NCI-H446 (cell line): ENCODE measurements around the gene LITAFD.
"Not testable (repeated sequence)": the region's sequence is repeated elsewhere in the genome, so short reads cannot be mapped to it uniquely, and the experiment has no call there.

ENCODE experiments used
- DNase-seq, 2 experiments: peaks; one replicate each; lab custom pipeline; 2025; lab: John Stamatoyannopoulos, UW

Gene LITAFD

DNA sequence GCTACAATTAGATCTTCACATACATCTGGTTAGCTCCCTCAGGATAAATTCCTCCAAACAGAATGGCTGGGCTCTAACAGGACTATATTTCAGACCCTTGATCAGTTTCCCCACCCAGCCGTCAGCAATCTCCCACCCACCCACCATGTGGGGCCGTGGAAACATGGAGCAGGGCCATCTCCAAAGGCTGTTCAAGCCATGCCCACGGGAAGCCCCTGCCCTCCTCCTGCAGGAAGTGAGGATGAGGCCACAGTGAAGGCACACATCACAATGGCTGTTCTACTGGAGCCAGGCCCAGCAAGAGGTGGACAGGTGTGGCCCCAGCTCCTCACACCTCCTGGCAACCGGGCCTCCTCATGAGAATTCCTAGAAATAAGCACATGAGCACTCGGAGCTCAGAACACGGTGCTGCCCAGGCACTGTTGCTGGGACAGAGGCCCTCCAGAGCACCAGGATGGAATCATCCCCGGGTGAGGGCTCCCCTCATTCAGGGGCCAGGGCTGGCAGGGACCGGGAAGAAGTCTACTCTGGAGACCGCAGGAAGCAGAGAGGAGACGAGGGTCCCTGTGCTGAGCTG lies at the start of gene LITAFD:
TSS of gene LITAFD (plus strand) at position 311 of the 577 bp plus-strand sequence. CDS start 2,005 bp downstream, outside the sequence.
- DNase-seq, result no peak

GRCh38 chr16:8832717-8833105 lies 49.4 kb upstream of the LITAFD start:
- no peak for DNase-seq

- not testable (repeated sequence) for DNase-seq
Measured at GRCh38 chr16:8836797-8837196, 45.4 kb upstream of the LITAFD start.

- not testable (repeated sequence) for DNase-seq
Measured at GRCh38 chr16:8837594-8837993, 44.6 kb upstream of the LITAFD start.

DNA sequence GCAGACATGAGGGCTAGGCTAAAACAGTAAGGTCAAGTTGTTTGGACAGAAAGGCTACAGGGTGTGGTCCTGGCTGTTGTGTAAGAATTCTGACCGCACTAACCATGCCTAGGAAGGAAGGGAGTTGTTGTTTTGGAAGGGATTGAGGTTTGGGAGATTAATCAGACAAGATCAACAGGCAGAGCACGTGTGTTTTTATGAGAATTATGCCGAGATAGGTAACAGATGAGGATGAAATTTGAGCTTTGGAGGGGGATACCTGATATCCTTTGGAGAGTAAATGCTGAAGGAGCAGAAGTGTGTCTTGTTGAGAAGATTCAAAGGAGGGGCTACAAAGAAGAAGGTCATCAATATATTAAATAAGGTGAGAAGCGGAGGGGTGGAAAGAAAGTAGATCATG lies 40.1 kb upstream of the LITAFD start:
- DNase-seq, result not testable (repeated sequence)

DNA sequence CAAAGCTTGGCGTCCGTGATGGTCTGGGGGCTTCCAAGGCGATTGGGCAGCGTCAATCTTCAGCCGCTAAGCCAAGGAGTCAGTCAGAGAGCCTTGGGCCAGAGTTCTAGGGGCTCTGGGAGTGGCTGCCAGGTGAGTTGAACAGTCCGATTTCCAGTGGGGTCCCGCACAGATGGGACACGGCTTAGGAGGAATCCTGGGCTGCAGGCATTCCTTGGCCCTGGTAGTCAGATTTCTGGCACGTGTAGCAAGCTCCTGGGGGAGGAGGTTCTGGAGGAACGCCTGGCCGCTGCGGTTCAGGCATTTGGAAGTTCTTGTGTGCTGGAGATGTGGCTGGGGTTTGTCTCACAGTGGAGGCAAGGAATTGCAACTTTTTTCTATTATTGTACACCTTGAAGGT lies 38.9 kb upstream of the LITAFD start:
- not testable (repeated sequence) for DNase-seq

GRCh38 chr16:8845699-8846298 lies 36.4 kb upstream of the LITAFD start:
- no peak for DNase-seq

- no peak for DNase-seq
Measured at GRCh38 chr16:8846401-8846932, 35.7 kb upstream of the LITAFD start.

- DNase-seq, result no peak
Measured at GRCh38 chr16:8847145-8847544, 35.0 kb upstream of the LITAFD start.

- no peak for DNase-seq
Measured at GRCh38 chr16:8847623-8848022, 34.5 kb upstream of the LITAFD start.

DNA sequence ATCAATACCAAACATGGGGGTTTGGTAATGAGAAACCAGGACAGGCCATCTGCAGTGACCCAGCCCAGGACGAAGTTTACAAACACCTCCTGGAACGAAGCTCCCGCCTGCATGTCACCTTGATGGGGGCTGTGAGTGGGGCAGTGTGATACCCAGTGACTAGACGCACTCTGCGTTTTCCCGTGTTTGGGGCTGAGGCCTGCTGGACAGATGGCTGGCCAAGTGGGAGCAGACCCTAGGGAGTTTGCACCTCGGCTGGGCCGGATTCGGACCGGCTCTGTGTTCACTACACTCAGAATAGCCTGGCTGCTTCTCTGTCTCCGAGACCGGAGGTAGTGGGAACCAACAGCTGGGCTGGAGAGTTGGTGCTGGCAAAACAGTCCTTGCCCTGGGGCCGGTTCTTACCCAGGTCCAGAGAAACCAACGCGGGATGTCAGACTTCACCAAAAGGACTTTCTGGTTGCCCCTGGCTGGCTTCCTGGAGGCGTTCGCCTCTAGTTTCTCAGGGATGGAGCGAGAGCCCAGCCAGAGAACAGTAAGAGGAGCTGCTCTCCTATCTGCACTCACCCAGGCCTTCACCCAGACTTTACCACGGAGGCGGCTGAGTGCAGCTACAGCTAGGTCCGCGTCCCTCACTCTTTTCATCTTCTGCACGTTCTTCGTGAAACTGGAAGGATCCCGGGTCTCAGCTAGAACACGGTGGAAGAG lies 33.8 kb upstream of the LITAFD start:
- no peak for DNase-seq

DNA sequence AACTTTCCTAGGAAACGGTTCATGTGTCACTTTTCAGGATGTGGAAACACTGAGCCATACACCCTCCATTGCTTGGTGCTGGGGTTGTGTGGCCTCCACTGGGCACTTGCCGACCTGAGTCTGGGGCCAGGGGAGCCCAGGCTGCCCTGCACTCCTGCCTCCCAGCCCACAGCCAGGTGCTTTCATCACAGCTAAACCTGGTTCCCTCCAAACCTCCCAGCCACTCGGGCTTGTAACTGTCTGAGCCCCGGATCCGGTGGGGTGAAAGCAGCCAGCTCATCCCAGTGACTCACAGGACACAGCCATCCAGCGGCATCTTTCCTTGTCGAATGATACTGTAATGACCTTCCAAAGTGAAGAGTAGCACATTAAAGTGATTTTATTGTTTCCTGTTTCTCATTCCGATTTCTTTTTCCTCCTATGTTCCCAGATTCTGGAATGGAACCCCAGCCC lies 33.2 kb upstream of the LITAFD start:
- no peak for DNase-seq

GRCh38 chr16:8849411-8850011 lies 32.6 kb upstream of the LITAFD start:
- no peak for DNase-seq

GRCh38 chr16:8850279-8850885 lies 31.8 kb upstream of the LITAFD start:
- DNase-seq, result no peak

DNA sequence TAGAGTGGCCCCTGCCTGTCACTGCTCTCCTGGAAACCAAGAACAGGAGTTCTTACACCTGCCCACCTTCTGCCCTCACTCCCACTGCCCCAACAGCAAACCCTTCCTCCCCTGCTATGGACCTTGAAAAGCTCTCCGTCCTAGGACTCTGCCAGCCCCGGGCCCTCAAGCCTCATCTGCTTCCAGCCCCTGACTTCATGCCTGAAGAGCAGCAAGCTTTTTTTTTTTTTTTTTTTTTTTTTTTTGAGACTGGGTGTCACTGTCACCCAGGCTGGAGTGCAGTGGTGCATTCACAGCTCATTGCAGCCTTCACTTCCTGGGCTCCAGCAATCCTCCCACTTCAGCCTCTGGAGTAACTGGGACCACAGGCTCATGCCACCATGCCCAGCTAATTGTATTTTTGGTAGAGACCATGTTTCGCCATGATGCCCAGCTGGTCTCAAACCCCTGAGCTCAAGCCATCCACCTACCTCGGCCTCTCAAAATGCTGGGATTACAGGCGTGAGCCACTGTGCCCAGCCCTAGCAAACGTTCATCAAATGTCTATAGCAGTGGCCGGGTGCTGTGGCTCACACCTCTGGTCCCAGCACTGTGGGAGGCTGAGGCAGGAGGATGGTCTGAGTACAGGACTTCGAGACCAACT lies 30.3 kb upstream of the LITAFD start:
- no peak for DNase-seq

- DNase-seq, result no peak
Measured at GRCh38 chr16:8852534-8852933, 29.6 kb upstream of the LITAFD start.

GRCh38 chr16:8853150-8853549 lies 29.0 kb upstream of the LITAFD start:
- no peak for DNase-seq

DNA sequence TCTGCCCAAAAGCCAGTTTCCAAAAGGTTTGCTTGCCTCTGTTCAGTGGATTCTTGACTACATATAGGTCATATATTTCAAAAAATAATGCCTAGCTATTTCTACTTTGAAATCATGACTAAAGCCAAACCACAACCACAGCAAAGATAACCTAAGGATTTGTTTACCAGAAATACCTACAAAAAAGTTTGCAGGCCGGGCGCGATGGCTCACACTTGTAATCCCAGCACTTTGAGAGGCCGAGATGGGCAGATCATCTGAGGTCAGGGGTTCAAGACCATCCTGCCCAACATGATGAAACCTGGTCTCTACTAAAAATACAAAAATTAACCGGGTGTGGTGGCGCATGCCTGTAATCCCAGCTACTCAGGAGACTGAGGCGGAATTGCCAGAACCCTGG lies 28.5 kb upstream of the LITAFD start:
- DNase-seq, result no peak

DNA sequence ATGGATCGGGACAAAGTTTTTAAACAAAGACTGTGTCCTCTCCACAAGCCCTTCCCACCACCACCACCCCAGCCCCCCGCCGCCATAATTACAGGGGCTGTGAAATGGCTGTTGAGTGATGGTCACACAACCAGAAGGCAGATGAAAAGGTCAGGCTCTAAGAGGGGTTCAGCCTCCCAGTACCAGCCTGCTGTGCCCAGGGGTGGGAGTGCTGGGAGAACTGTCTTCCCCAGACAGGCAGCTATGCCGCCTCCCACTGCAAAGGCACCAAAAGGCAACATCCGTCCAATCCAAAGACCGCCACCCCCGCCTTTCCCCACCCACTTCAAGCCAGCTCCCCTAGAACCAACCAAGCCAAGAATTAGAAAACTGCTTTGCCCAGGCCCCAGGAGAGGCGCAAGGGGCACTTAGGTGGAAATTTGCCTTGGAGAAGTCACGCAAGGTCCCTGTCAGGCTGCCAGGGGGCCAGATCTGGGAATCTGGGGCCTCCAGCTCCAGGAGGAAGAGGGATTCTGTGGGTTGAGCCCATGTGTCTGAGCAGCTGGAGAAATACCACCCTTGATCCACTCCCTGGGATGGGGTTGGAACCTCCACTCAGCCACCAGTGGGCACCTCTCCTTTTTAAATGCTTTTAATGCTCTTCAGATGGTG lies 27.7 kb upstream of the LITAFD start:
- DNase-seq, result no peak

DNA sequence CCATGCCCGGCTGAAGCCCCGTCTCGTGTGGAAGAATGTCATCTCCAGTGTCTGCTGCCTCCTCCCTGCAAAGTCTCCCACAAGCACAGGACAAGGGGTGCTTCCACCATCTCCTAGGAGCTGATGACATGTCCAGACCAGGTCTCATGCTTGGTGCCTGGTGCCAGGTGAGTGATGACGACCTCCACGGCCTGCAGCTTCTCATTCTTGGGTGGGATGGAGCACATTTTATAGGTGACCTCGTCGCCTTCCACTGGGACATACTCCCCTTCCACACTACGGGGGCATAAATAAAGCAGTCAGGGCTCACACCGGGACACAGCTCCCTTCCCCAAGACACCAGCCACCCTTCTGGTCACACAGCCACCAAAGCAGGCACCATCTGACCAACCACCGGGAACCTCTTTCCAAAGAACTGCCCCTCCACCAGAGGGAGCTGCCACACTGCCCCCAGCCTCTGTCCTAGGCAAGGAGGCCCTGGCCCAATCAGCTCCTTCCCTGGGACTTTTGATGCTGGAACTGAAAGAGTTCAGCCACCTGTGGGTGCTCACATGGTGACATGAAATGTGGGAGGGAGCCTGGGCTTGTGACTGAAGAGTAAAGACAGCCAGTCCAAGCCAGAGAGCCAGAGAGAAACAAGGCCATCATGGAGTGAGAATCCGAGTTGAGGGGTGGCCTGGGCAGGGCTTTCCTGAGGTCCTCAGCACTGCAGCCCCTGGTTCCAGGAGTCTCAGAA lies 26.9 kb upstream of the LITAFD start:
- DNase-seq, result no peak

DNA sequence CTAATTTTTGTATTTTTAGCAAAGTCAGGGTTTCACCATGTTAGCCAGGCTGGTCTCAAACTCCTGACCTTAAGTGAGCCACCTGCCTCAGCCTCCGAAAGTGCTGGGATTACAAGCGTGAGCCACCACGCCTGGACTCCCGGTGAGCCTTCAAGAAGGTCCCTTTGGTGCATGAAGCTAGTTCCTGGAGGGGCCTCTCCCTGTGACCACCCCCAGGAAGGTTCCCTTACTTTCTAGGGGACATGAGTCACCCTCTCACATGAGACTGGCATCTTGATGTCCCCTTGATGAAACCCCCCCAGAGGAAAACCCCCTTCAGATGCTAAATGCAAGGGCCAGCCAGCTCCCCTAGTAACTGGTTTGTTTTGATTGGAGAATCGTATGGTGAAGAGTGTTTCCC lies 26.2 kb upstream of the LITAFD start:
- no peak for DNase-seq
